ENCODE data around the gene MYMX.

GRCh38 chr6:44234101-44235025, 17.6 kb downstream of the MYMX start:
- TF ChIP-seq CTCF (IDR thresholded peaks at IDR 0.05) (peak; percentile 73 to 89 (median 80)), POLR2A (IDR thresholded peaks at IDR 0.05) (no peak)

Measured in right lobe of liver (tissue), 4 donors.